PC-3 (cell line): ENCODE data around the gene SYK.

Source experiments
- CTCF ChIP-seq: fragments of 300-600 bp; sonication (generic); conservative IDR thresholded peaks from 2 replicates; pipeline ENCODE4 v1.5.1; 2017; ENCODE audit warnings: antibody characterized with exemption, low read depth, mild to moderate bottlenecking, low read length
- EZH2 ChIP-seq: fragments of 300-600 bp; sonication (generic); IDR thresholded peaks from one replicate; pipeline ENCODE4 v1.6.1; 2017; ENCODE audit warnings: antibody characterized with exemption, mild to moderate bottlenecking, low read length; ENCODE audit not compliant: unreplicated experiment

- no peak for TF ChIP-seq CTCF
- TF ChIP-seq EZH2: no peak
Measured at GRCh38 chr9:90799271-90799852, 2.3 kb upstream of the SYK start.
